GM18868 (cell line): ENCODE data around the gene MED25.

Experiments
- ATAC-seq: cut with Tn5 transposase; IDR thresholded peaks from one replicate; pipeline ENCODE4 v1.9.1; 2021; ENCODE audit warnings: mild to moderate bottlenecking, moderate library complexity; ENCODE audit not compliant: unreplicated experiment

MED25 gene

GRCh38 chr19:49872245-49873128 lies 54.4 kb downstream of the MED25 start:
- no peak for ATAC-seq

- ATAC-seq = no peak
Measured at GRCh38 chr19:49873129-49873521, 55.0 kb downstream of the MED25 start.

- ATAC-seq = no peak
Measured at GRCh38 chr19:49873834-49874233, 55.7 kb downstream of the MED25 start.

- ATAC-seq = no peak
Measured at GRCh38 chr19:49874503-49875157, 56.5 kb downstream of the MED25 start.

GRCh38 chr19:49875177-49875576 lies 57.1 kb downstream of the MED25 start:
- ATAC-seq = no peak

- no peak for ATAC-seq
Measured at GRCh38 chr19:49875857-49876421, 57.9 kb downstream of the MED25 start.

- ATAC-seq = peak; percentile 43
Measured at GRCh38 chr19:49876422-49877019, 58.4 kb downstream of the MED25 start.

- peak; percentile 53 for ATAC-seq
Measured at GRCh38 chr19:49877020-49877878, 59.2 kb downstream of the MED25 start, which contains the start of the genes AKT1S1 and TBC1D17. AKT1S1 (minus strand) TSS chr19:49877355; CDS start chr19:49873295, 4,060 bp downstream. TBC1D17 (plus strand) TSS chr19:49877702; CDS start chr19:49877724, 22 bp downstream.

GRCh38 chr19:49877879-49878743 lies 60.0 kb downstream of the MED25 start:
- ATAC-seq = peak; percentile 54

GRCh38 chr19:49878744-49879070 lies 60.6 kb downstream of the MED25 start:
- ATAC-seq = no peak

- no peak for ATAC-seq
Measured at GRCh38 chr19:49879243-49879963, 61.3 kb downstream of the MED25 start.

- ATAC-seq = no peak
Measured at GRCh38 chr19:49880162-49880869, 62.2 kb downstream of the MED25 start.

GRCh38 chr19:49881186-49881585 lies 63.1 kb downstream of the MED25 start:
- ATAC-seq = no peak

GRCh38 chr19:49881672-49882394 lies 63.7 kb downstream of the MED25 start:
- no peak for ATAC-seq

- no peak for ATAC-seq
Measured at GRCh38 chr19:49882643-49883042, 64.6 kb downstream of the MED25 start.

GRCh38 chr19:49883094-49883493 lies 65.0 kb downstream of the MED25 start:
- ATAC-seq = no peak

GRCh38 chr19:49884109-49884508 lies 66.0 kb downstream of the MED25 start:
- no peak for ATAC-seq

- ATAC-seq = no peak
Measured at GRCh38 chr19:49884760-49885159, 66.7 kb downstream of the MED25 start.
